Measurements from ENCODE around the gene PCGF6.
"Not testable (repeated sequence)": the region's sequence is repeated elsewhere in the genome, so short reads cannot be mapped to it uniquely, and the experiment has no call there.

The PCGF6 gene, protein sequence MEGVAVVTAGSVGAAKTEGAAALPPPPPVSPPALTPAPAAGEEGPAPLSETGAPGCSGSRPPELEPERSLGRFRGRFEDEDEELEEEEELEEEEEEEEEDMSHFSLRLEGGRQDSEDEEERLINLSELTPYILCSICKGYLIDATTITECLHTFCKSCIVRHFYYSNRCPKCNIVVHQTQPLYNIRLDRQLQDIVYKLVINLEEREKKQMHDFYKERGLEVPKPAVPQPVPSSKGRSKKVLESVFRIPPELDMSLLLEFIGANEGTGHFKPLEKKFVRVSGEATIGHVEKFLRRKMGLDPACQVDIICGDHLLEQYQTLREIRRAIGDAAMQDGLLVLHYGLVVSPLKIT

GRCh38 chr10:103350517-103351260, at the start of gene PCGF6:
TSS of gene PCGF6 (minus strand) at chr10:103351140. CDS start at chr10:103351066, 74 bp downstream.
- peak; percentile 90 for DNase-seq (ENCODE audit: low spot score)

GRCh38 chr10:103397191-103397825, 46.4 kb upstream of the PCGF6 start:
- no peak for DNase-seq (ENCODE audit: low spot score)

- no peak for DNase-seq (ENCODE audit: low spot score)
Measured at GRCh38 chr10:103396789-103397087, 45.8 kb upstream of the PCGF6 start.

- DNase-seq (ENCODE audit: low spot score) = peak; percentile 89
Measured at GRCh38 chr10:103396067-103396788, 45.3 kb upstream of the PCGF6 start, which contains the start of the genes ATP5MK and PDCD11. TSS of gene ATP5MK (minus strand) at chr10:103396475. CDS start at chr10:103392457, 4,018 bp downstream. TSS of gene PDCD11 (plus strand) at chr10:103396626. CDS start at chr10:103398427, 1,801 bp downstream.

DNA sequence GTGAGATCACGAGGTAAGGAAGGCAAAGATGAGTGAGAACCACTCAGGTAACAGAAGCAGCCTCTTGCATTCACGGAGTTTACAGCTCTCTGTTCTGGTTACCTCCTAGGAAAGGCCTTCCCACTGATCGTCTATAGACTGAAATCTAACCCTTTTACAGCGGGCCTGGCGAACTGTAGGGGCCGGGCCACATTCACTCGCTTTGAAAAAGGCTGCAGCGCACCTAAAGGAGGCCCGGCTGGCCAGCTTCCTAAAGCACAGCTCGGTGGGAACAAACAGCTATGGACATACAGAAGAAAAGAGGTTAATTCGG, 44.8 kb upstream of the PCGF6 start:
- no peak for DNase-seq (ENCODE audit: low spot score)

DNA sequence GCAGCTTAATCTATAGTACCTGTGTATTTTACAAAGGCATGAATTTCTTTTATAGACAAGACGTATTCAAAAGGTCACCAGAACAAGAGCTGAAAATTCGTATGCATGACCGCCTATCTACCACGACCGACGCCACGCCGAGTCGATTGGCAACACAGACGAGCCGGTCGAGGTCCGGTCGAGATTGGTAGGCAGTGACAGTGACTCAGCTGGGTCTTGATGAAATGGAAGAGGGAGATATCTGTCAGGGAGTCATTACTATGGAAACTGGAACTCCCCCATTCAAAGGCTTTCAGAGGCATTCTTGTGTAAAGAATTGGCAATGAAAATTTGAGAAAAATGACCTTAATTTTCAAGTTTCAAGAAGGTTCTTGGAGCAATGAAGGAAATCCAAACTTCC, 43.2 kb upstream of the PCGF6 start:
- no peak for DNase-seq (ENCODE audit: low spot score)

DNA sequence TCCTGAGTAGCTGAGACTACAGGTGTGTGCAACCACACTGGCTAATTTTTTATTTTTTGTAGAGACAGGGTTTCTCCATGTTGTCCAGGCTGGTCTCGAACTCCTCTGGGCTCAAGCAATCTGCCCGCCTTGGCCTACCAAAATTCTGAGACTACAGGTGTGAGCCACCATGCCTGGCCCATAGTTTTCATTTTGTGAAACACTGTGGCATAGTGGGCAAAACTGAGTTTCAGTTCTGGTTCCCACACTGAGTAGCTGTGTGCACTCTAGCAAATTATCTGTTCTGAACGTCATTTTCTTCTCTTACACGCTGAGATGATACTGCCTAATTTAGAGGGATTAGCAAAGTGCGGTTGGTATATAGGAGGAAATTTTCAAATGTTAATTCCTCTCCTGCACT, 31.8 kb upstream of the PCGF6 start:
- no peak for DNase-seq (ENCODE audit: low spot score)

- DNase-seq (ENCODE audit: low spot score) = no peak
Measured at GRCh38 chr10:103374263-103374662, 23.3 kb upstream of the PCGF6 start.

GRCh38 chr10:103373544-103373943, 22.6 kb upstream of the PCGF6 start:
- DNase-seq (ENCODE audit: low spot score) = no peak

GRCh38 chr10:103367782-103368518, 17.0 kb upstream of the PCGF6 start, which contains the start of gene TAF5:
TSS of gene TAF5 (plus strand) at chr10:103367976. CDS start at chr10:103367990, 14 bp downstream.
- DNase-seq (ENCODE audit: low spot score) = peak; percentile 68

GRCh38 chr10:103367379-103367781, 16.4 kb upstream of the PCGF6 start:
- no peak for DNase-seq (ENCODE audit: low spot score)

DNA sequence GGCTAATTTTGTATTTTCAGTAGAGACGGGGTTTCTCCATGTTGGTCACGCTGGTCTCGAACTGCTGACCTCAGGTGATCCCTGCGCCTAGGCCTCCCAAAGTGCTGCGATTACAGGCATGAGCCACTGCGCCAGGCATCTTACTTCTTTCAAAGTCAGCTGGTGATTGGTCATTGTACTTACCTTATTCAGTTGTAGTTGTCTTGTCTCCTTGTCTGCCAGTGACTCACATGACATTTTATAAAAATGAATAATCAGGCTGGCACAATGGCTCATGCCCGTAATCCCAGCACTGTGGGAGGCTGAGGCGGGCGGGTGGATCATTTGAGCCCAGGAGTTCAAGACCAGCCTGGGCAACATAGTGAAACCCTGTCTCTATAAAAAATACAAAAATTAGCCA, 9.9 kb upstream of the PCGF6 start:
- DNase-seq (ENCODE audit: low spot score) = not testable (repeated sequence)

DNA sequence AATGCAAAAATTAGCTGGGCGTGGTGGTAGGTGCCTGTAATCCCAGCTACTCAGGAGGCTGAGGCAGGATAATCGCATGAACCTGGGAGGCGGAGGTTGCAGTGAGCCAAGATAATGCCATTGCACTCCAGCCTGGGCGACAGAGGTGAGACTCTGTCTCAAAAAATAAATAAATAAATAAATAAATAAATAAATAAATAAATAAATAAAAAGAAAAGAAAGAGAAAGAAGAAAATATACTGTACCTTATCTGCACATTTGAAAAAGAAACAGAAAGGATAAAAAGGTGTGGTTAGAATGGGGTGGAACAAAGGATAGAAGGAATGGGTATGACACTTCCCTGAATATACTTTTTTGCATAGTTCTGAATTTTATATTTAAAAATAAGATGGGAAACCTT, 8.6 kb upstream of the PCGF6 start:
- not testable (repeated sequence) for DNase-seq (ENCODE audit: low spot score)

DNA sequence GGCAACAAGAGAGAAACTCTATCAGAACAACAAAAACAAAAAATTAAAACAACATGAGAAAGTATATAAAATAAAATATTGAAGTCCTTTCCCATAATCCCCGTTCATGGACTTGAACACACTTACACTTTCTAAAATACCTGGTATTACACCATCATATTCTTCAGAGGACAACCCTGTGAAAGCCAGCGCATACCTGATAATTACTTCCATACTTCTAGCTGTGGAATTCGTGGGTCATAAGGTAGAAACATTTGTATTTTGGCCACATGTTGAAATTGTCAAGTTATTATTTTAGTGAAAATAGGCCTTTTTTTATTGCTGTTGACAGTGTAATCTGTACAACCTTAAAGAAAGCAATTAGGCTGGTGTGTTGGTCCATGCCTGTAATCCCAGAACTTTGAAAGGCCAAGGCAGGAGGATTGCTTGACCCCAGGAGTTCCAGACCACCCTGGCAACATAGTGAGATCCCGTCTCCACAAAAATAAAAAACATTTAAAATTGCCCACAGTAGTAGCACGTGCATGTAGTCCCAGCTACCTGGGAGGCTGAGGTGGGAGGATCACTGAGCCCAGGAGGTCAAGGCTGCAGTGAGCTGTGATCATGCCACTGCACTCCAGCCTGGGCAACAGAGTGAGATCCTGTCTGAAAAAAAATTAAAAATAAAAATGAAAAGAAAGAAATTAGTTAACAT, 5.1 kb upstream of the PCGF6 start:
- no peak for DNase-seq (ENCODE audit: low spot score)

- DNase-seq (ENCODE audit: low spot score) = not testable (repeated sequence)
Measured at GRCh38 chr10:103354567-103354966, 3.6 kb upstream of the PCGF6 start.

GRCh38 chr10:103353281-103353680, 2.3 kb upstream of the PCGF6 start:
- DNase-seq (ENCODE audit: low spot score) = peak; percentile 33

- no peak for DNase-seq (ENCODE audit: low spot score)
Measured at GRCh38 chr10:103350175-103350516, 794 bp downstream of the PCGF6 start.

DNA sequence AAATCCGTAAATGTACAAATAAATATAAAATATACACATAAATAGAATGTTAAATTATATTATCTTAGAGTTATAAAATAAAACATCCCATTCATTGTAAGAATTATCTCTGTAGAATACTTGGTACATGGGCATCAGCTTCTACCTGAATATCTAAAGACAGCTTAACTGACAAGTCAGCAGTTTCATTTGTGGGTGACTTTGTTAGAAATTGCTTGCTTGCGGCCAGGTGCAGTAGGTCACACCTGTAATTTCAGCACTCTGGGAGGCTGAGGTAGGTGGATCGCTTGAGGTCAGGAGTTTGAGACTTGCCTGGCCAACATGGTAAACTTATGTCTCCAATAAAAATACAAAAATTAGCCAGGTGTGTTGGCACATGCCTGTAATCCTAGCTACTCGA, 14.6 kb downstream of the PCGF6 start:
- no peak for DNase-seq (ENCODE audit: low spot score)

DNA sequence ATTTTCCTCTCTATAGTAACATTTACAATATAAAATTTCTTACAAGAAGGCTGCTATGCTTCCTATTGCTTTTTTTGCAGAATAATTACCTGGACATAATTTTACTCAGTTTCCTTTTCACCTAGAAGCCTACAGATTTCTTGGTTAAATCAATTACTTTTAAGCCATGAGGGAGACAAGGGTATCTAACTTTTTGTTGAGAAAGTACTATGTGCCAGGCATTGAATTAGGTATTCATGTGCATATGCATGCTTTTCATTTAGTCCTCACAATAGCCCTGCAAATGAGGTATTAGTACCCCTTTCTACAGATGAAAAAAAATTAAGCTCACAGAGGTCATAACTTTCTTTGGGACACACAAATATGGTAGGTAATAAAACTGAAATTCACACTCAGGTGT, 16.4 kb downstream of the PCGF6 start:
- no peak for DNase-seq (ENCODE audit: low spot score)

DNA sequence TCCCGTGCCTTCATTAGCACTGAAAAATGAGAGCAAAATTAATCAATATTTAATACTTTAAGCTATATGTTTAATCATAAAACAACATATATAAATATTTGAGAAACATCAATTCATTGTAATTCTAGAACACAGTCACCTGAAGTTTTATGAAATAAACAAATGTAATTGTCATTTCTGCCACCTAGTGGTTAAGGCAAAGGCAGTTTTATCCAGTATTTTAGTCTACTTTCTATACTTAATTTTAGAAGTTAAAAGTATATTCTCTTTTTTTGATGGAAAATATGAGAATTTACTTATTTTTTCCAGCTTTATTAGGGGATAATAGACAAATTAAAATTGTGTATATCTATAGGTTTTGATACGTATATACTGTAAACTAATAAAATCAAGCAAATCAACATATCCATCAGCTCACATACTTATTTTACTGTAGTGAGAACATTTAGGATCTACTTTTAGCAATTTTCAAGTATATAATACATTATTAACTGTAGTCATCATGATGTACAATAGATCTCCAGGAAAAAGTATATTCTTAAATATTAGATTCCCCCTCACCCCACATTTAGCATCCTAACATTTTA, 16.9 kb downstream of the PCGF6 start:
- no peak for DNase-seq (ENCODE audit: low spot score)

DNA sequence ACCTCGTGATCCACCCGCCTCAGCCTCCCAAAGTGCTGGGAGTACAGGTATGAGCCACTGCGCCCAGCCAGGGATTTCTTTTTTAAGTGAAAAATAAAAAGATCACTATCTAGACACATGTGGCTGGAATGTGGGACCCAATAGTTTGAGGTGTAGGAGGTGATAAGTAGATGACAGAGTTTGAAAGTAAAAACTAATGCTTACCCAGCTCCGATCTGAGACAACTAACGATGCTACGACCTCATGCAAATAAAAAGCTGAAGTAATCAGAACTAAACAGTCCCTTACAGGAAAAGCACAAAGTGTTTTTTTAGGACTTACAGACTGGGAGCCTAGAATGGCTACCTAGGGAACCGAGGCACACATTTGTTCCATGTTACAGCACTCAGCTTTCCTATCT, 23.0 kb downstream of the PCGF6 start:
- no peak for DNase-seq (ENCODE audit: low spot score)

Data from HuH-7 (cell line).